GM03348 (cell line): ENCODE results near the gene MBOAT2.
"Not testable (repeated sequence)": the region's sequence is repeated elsewhere in the genome, so short reads cannot be mapped to it uniquely, and the experiment has no call there.

Source experiments
- DNase-seq: peaks from one replicate; pipeline ENCODE4 v3.0.0; 2012; ENCODE audit warnings: low spot score

The MBOAT2 gene, protein sequence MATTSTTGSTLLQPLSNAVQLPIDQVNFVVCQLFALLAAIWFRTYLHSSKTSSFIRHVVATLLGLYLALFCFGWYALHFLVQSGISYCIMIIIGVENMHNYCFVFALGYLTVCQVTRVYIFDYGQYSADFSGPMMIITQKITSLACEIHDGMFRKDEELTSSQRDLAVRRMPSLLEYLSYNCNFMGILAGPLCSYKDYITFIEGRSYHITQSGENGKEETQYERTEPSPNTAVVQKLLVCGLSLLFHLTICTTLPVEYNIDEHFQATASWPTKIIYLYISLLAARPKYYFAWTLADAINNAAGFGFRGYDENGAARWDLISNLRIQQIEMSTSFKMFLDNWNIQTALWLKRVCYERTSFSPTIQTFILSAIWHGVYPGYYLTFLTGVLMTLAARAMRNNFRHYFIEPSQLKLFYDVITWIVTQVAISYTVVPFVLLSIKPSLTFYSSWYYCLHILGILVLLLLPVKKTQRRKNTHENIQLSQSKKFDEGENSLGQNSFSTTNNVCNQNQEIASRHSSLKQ

DNA sequence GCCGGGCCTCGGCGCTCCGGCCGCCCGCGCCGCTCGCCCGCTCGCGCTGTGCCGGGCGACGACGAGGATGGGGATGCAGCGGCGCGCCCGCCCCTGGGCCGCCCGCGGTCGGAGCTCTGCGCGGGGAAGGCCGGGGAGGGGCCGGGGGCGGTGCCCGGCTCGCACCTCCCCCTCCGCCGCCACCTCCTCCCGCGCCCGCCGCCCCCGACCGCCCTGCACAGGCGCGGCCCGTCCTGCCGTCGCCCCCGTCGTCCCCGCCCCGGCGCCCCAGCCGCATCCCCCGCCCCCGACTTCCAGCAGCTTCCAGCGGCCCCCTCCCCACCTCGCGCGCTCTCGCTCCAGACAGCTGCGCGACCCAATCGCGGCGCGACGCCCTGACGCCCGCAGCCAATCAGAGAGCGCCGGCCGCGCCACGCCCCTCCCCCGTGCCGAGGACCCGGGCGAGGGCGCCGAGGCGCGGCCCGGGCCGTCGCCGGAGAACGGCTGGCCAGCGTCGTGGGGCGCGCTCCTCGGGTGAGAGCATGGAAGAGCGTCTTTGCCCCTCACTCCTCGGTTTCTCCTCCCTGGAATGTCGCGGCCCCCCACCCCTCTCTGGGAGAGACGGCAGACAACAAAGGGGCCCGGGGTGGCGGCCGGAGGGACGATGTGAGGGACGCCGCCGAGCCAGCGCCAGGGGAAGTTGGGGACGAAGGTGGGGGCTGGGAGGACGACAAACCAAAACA, at the start of gene MBOAT2:
Gene MBOAT2, minus strand, starts transcription at position 69 of the 722 bp plus-strand sequence. CDS start 70 bp downstream, outside the sequence.
- DNase-seq = peak; percentile 99

DNA sequence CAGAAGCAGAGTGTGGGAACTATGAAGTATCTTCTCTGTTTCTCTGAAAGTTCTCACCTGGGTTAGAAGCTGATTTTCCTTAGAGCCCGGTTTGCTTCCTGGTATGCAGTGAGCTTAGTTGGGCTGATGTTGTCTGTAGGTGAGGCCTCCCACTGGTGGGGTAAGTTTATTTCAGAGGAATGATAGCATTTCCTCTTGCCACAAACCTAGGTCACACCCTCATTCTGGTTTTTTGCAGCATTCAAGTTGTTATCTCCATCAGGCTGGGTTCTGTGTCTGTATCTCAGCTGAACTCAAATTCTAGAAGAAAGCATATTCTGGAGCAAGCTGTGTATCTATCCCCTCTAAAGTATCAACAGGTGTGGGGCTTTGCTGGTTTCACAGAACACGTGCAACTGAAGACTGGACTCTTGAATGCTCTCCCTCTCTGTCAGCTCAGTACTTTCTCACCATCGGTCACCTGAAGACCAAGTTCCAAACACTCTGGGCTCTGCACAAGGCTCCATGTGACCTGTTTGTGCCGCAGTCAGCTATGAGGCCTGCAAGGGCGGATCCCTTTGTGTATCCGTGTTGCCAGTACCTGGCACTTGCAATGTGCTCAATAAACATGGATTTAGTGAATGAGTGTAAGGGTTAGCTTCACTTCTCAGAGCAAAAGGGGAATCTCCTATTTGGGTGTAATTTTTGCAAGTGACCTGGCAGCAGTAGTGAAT, 49.5 kb upstream of the MBOAT2 start:
- no peak for DNase-seq

DNA sequence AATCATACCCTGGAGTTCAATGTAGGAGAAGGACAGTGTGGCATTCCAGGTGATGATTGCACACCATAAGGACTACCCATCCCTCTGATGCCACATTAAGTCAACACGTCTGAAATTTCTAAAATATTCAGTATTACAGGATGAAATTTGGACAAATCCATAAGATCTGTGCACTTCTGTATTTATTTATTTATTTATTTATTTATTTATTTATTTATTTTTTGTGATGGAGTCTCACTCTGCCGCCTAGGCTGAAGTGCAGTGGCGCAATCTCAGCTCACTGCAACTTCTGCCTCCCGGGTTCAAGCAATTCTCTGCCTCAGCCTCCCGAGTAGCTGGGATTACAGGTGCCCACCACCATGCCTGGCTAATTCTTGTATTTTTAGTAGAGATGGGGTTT, 48.0 kb upstream of the MBOAT2 start:
- DNase-seq = not testable (repeated sequence)

DNA sequence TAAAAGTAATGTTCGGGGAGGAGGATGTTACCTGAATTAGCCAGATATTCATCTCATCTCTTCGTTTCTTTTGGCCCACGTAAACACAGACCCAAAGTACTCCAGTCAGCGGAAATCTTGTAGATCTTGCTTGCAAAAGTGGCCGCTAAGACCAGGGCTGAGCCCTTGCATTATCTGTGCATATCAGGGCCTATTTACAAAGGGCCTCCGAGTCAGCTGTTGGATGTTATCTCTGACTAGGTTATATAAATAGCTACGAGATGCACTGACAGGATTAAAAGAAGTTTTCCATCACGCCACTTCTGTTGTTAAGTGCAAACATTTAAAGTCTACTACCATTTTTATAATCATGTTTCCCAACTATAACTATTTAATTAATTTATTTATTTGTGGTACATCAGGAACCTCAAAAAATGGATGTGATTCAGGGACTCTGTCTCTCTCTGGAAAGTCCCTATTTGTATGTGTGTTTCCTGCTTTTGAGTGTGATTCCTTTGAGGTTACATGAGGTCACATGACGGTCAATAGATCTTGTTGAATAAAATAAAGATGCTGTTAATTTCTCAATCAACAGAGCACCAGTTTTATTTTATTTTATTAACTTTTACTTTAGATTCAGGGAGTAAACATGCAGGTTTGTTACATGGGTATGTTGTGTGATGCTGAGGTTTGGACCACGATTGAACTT, 46.8 kb upstream of the MBOAT2 start:
- DNase-seq = no peak

DNA sequence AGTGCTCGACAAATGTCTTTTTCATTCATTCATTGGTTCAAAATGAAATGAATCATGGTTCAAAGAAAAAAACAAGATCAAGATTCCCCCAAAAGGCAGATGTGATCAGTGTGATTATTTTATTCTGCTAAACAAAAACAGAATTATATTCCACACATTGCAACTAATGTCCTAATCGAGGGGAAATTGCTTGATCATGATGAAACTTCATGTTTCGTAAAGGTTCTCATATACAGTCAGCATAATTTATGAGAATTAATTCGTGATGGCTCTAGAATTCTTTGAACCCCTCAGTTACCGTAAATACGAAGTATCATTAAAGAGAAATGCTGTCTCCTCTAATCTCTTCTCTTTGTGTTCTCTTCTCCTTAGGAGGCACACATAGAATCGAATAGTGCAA, 42.1 kb upstream of the MBOAT2 start:
- no peak for DNase-seq

DNA sequence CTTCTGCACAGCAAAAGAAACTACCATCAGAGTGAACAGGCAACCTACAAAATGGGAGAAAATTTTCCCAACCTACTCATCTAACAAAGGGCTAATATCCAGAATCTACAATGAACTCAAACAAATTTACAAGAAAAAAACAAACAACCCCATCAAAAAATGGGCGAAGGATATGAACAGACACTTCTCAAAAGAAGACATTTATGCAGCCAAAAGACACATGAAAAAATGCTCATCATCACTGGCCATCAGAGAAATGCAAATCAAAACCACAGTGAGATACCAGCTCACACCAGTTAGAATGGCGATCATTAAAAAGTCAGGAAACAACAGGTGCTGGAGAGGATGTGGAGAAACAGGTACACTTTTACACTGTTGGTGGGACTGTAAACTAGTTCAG, 40.0 kb upstream of the MBOAT2 start:
- not testable (repeated sequence) for DNase-seq

DNA sequence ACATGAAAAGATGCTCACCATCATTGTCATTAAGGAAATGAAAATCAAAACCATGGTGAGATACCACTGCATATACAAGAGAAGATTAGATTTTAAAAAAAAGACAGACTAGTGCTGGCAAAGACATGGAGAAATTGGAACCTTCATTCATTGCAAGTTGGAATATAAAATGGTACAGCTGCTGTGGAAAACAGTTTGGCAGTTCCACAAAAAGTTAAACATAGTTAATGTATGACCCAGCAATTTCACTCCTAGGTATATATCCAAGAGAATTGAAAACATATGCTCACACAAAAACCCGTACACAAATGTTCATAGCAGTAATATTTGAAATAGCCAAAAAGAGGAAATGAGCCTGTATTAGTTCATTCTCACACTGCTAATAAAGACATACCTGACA, 33.7 kb upstream of the MBOAT2 start:
- DNase-seq = no peak

DNA sequence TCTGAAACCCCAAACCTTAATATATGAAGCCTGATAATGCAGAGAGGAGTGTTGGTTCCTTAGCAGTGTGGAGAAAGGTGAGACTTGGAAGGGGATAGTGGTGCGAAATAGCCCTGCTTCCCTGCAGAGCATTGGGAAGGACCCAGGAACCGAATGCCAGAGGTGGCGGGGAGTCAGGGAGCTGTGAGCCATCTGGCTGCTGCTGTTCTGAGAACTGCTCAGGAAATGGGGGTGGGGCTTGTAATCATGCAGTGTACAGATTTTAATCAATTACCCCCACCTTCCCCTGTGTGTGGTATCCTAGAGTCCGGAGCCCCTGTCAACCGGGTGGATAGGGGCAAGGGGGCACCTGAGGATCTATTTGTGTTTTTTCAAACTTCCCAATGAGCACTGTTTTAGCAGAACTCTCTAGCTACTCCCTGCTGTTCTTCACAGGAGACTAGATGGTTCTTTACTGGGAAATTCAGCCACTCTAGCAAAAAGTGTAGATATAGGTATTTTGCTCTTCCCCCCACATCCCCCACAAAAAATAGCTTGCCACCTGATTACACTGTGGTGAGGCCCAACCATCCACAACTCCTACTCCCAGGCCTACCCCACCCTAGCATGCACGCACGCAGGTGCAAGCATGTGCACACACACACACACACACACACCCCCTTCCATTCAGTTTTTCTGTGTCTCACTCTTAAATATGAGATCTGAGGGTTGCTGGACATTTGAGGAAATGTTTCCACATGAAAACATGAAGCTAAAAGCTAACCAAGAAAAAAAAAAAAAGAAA, 30.1 kb upstream of the MBOAT2 start:
- peak; percentile 31 for DNase-seq

DNA sequence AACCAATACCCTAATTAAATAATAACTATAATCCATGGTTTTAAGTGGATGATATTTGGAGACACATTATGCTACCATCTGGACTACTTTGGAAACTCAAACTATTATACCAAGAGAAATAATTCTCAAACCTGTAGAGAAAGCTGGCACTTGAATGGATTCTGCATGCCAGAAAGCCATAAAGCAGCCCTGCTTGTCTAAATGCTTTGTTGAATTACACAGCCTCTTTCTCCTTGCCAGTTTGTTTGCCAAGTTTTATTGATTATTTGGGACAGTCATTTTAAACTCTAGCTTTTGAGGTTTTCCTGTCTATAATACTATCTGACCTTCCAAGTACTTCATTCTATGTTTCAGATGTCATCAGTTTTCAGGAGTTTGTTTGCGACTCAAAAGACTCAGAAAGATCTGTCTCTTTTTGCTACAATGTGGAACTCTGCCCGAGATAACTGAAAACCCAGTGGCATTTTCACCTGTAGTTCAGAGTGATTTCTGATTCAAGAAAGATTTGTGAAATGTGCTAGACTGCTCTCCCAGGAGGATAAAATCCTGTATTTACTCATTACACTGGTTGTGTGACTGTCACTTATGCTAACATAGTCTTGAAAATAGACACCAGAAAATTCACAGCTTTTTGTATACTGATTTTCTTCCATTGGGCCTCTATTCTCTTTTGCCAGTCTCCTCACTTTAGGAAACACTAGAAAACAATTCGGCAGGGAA, 29.2 kb upstream of the MBOAT2 start:
- DNase-seq = no peak

DNA sequence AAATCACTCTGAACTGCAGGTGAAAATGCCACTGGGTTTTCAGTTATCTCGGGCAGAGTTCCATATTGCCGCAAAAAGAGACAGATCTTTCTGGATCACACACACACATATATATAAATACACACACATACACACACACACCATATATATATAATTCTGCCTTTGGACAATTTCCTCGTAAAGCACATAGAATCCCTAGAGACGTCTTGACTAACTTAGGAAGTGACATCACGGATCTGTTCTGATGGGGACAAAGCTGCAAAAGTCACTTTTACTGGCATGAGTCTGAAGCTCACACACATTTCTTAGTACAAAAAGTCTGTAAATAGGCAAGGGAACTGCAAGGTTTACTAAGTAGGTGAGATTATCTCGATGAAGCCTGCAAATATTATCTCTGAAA, 28.6 kb upstream of the MBOAT2 start:
- no peak for DNase-seq

DNA sequence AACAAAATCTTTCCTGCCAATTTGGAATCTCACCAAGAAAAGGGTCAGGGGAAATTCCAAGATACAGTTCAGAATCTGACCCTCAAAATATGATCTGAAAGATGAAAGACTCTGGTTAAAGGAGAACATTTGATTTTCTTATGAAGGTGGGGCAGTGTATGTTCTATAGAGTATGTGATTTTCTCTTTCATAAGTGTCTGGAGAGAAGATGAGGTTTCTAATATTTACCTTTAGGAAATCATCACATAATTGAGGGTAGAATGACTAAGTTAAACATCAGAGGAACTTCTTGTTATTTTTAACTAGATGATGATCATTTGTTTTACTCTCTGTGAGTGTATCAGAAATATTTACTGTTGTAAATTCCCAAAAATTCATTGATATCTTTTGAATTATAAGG, 27.8 kb upstream of the MBOAT2 start:
- no peak for DNase-seq

DNA sequence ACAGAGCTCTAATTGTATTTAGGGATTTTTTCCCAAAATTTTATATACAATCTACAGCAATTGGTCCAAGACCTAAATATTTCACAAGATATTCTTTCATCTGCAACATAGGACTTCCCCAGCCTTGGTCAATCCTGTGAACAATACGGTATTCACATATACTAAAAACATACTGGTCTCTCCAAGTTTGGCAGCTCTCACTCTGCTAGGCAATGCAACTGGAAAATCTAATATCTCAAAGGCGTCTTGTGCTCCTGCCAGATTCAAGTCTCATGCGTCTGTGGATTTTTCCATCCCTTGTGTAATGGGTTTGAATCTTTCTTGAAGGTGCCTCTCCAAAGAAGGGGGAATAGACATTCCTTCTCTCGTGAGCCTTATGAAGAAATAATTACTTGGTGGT, 27.4 kb upstream of the MBOAT2 start:
- peak; percentile 11 for DNase-seq

DNA sequence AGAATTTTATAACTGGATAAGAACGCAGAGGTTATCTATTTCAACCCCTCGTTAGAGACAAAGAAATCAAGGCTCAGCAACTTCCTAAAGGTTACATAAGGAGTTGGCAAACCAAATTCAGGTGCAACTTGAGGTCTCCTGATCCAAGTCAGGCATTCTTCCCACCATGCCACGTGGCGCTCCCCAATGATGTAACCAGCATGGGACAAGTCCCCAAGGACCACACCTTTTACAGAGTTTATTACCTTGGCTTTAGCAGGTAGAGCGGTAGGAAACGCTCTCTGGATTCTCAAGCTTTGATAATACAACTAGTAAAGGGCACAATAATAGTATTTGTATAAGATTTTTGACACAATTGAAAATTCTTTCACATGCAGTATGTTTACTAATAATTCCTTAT, 26.7 kb upstream of the MBOAT2 start:
- DNase-seq = no peak

DNA sequence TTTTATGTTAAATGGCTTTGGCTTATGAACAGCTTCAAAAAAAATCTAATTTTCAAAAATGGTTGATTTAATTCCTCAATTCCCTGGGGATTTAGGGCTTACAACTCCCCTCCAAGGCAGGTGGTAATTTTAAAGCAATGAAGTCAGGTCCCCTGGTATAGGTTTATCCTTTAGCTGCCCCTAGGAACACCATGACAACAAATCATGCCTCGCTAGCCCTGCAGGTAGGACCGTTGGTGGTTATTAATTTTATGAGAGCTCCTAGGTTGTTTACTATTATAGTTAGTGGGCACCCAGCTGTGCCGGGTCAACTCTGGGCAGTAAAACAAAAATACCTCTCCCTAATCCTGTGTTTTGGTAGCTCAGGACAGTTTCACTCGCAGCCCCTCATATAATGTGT, 26.2 kb upstream of the MBOAT2 start:
- no peak for DNase-seq

DNA sequence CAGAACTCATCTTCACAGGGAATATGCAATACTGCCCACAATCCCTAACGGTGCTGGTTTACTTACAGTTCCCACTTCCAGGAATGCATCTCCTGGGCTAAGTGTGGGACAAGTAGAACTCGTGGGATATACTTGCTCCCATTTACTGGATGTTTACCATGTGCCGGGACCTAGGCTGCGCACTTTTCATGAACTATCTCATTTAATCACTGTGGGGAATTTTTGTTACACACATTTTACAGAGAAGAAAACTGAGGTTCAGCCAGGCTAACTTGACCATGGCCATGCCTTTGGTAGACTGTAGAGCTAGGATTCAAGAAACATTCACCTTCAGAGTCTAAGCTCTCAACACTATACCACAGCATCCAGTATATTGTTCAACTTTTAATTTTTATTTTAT, 24.4 kb upstream of the MBOAT2 start:
- no peak for DNase-seq

DNA sequence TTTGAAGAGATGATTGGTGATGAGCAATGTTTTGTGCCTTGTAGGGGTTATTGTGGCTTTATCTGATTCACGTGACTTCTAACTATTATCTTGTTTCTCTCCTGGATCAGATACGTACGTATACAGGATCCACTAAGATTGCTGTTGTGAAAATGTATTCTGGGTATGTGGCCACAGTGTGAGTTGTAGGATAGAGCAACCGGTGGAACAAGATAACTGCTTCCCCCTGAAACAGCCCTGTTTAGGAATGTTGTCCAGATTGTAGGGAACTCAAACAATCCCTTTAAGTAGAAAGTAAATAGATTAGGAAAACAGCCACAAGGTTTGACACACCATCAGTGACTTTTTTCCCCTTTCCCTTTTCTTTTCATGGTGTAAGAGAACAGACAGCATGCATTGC, 22.3 kb upstream of the MBOAT2 start:
- no peak for DNase-seq

DNA sequence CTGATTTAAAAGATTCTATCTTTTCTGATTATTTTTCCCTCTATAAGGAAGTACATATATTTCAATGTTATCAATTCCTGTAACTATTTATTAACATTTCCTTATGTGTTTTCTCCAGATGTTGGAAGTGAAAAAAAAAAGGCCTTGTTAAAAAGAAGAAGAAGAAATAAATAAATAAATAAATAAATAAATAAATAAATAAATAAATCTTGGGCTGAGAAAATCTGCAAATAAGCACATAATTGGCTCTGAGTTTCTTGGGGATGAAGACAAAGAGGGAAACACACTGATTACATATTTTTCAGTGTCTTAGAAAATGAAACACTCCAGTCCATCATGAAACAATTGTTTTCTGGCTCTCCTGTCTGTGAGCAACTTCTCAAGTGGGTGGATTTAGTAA, 21.1 kb upstream of the MBOAT2 start:
- no peak for DNase-seq

DNA sequence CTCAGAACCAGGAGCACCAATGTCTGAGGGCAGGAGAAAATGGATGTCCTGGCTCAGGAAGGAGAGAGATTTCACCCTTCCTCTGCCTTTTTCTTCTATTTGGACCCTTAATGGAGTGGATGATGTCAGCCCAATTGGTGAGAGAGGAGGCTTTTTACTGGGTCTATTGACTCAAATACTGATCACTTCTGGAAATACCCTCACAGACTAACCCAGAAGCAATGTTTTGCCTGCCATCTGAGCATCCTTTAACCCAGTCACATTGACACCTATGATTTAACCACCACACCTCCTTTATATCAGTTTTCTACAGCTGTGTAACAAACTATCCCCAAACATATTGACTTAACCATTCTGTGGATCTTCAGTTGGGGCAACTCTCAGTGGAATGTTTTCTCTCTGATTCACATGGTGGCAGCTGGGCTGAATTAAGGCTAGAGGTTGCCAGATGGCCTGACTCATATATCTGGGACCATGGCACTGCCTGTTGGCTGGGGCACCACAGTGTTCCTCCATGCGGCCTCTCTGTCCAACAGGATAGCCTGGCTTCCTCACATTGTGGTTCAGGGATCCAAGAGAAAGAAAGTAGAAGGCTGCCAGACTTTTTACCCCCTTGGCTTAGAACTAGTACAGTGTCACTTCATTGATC, 18.2 kb upstream of the MBOAT2 start:
- peak; percentile 15 for DNase-seq

DNA sequence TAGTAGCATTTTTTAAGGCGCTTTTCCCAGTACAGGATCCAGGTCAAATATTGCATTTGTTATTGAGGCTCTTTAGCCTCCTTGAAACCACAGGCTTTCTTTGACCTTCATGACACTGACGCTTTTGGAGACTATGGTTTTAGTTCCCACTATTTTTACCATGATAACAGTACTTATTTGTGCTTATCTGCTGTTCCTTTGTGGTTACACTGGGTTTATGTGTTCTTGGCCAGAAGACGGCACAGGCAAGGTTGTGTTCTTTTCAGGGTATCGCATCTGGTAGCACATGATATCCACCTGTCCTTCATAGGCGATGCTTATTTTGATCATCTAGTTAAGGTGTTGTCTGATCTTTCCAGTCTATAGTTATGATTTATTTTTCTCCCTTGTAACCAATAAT, 16.8 kb upstream of the MBOAT2 start:
- DNase-seq = no peak

DNA sequence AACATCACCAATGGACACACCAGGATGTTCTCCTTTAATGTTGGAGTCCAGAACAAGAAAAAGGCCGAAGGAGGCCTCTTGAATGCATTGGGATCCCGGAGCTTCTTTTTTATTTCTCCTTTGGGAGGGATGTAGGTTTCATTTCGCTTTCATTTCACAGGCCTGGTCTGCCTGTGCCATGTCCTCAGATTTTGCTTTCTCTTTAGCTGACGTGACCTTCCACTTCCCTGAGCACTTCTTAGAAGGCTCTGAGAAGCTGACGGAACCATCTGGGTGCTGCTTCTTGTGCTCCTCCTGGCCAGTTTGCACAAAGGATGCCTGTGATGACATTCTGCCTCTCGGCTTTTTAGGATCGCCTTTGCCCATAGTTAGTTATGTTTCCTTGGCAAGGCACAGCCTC, 15.1 kb upstream of the MBOAT2 start:
- DNase-seq = no peak
